HepG2 (cell line): ENCODE measurements around the gene GCN1. TPM values are rescaled to one million over a fixed set of nuclear protein-coding genes. Genes with fewer than 3 reads are reported as not detected.

Experiments
- DBP ChIP-seq: sonication (generic); formaldehyde crosslinking; IDR thresholded peaks from 2 replicates; pipeline ENCODE4 v1.4.0; 2020; ENCODE audit warnings: missing genetic modification reagents; ENCODE audit errors: not compliant biosample characterization
- EHMT2 ChIP-seq: fragments of 200-600 bp; sonication (generic); IDR thresholded peaks from 2 replicates; pipeline ENCODE4 v1.7.0; 2017; ENCODE audit warnings: antibody characterized with exemption, low read depth, low read length, borderline replicate concordance
- FOXC1 ChIP-seq: sonication (generic); formaldehyde crosslinking; IDR thresholded peaks from 2 replicates; pipeline ENCODE4 v1.8.0; 2022; ENCODE audit warnings: mild to moderate bottlenecking, missing genetic modification reagents, borderline replicate concordance
- HNRNPH1 ChIP-seq: fragments of 200-400 bp; formaldehyde crosslinking; optimal IDR thresholded peaks from 2 replicates; pipeline ENCODE3; 2017; ENCODE audit warnings: mild to moderate bottlenecking, low read depth, low read length
- KDM4B ChIP-seq: sonication (generic); formaldehyde crosslinking; IDR thresholded peaks from 2 replicates; pipeline ENCODE4 v1.4.0; 2020; ENCODE audit warnings: missing genetic modification reagents
- KDM6A ChIP-seq: IDR thresholded peaks from 2 replicates; pipeline ENCODE4 v1.6.1; 2016; ENCODE audit warnings: low read depth
- NFYC ChIP-seq: IDR thresholded peaks from 2 replicates; pipeline ENCODE4 v1.6.1; 2016; ENCODE audit warnings: missing genetic modification reagents, missing compliant biosample characterization
- PHB2 ChIP-seq: fragments of 450-650 bp; IDR thresholded peaks from 2 replicates; pipeline ENCODE4 v1.6.1; 2018; ENCODE audit not compliant: partially characterized antibody
- POGZ ChIP-seq: sonication (generic); formaldehyde crosslinking; IDR thresholded peaks from 2 replicates; pipeline ENCODE4 v1.4.0; 2020; ENCODE audit warnings: mild to moderate bottlenecking, missing genetic modification reagents
- ZBTB42 ChIP-seq: sonication (generic); formaldehyde crosslinking; IDR thresholded peaks from 2 replicates; pipeline ENCODE4 v1.5.0; 2020; ENCODE audit warnings: mild to moderate bottlenecking, missing genetic modification reagents
- ZFP90 ChIP-seq: sonication (generic); formaldehyde crosslinking; IDR thresholded peaks from 2 replicates; pipeline ENCODE4 v1.8.0; 2022; ENCODE audit warnings: missing genetic modification reagents, mild to moderate bottlenecking, inconsistent platforms, borderline replicate concordance
- ZNF136 ChIP-seq: sonication (generic); formaldehyde crosslinking; IDR thresholded peaks from 2 replicates; pipeline ENCODE4 v1.8.1; 2022; ENCODE audit warnings: low read depth, mild to moderate bottlenecking, moderate library complexity, missing genetic modification reagents
- ZNF251 ChIP-seq: sonication (generic); formaldehyde crosslinking; IDR thresholded peaks from 2 replicates; pipeline ENCODE4 v1.9.0; 2021; ENCODE audit warnings: mild to moderate bottlenecking, missing genetic modification reagents
- ZNF280D ChIP-seq: sonication (generic); formaldehyde crosslinking; IDR thresholded peaks from 2 replicates; pipeline ENCODE4 v1.5.1; 2020; ENCODE audit warnings: mild to moderate bottlenecking, missing genetic modification reagents
- ZNF33A ChIP-seq: sonication (generic); formaldehyde crosslinking; IDR thresholded peaks from 2 replicates; pipeline ENCODE4 v1.5.1; 2020; ENCODE audit warnings: missing genetic modification reagents, mild to moderate bottlenecking, moderate library complexity, borderline replicate concordance
- ZNF503 ChIP-seq: sonication (generic); formaldehyde crosslinking; IDR thresholded peaks from 2 replicates; pipeline ENCODE4 v1.4.0; 2020; ENCODE audit warnings: missing genetic modification reagents
- ZNF570 ChIP-seq: sonication (generic); formaldehyde crosslinking; IDR thresholded peaks from 2 replicates; pipeline ENCODE4 v1.4.0; 2020; ENCODE audit warnings: mild to moderate bottlenecking, missing genetic modification reagents, borderline replicate concordance
- ZNF644 ChIP-seq: IDR thresholded peaks from 2 replicates; pipeline ENCODE4 v1.6.1; 2016; ENCODE audit warnings: low read depth
- polyA plus RNA-seq, 8 experiments: library from polyadenylated mRNA; depleted of rRNA in 3 of 8; stranded (reverse) in 7 of 8; unstranded in 1 of 8; fragments of >200 nt; fragmentation: Illumina TruSeq in 4 of 8; extraction: Trizol in 4 of 8; gene quantifications; 2 replicates each; pipeline versions ENCODE4 v1.2.1 to v1.2.3, GENCODE V29; 2011 to 2016; ENCODE audit warnings: low read depth in 4 of 8, missing spikeins in 1 of 8, mixed read lengths in 1 of 8; ENCODE audit not compliant: insufficient read depth in 1 of 8
- total RNA-seq, 5 experiments: library from RNA; depleted of rRNA; stranded (reverse); fragments of >200 nt; fragmentation: Illumina TruSeq; extraction: Trizol; gene quantifications; 2 replicates each; pipeline ENCODE4 v1.2.3, GENCODE V29; 2016; ENCODE audit warnings: low read depth in 1 of 5
- TF ChIP-seq, protein P1 (sequence below): sonication (generic); formaldehyde crosslinking; IDR thresholded peaks from 2 replicates; pipeline ENCODE4 v1.4.0; 2020; ENCODE audit warnings: missing genetic modification reagents

The GCN1 gene
- total and polyA plus RNA-seq, 2 of the 13 experiments (the other 11 are each of a cell fraction or from before 2014, with no cell fraction given) = 58.2 to 83.0 TPM

DNA sequence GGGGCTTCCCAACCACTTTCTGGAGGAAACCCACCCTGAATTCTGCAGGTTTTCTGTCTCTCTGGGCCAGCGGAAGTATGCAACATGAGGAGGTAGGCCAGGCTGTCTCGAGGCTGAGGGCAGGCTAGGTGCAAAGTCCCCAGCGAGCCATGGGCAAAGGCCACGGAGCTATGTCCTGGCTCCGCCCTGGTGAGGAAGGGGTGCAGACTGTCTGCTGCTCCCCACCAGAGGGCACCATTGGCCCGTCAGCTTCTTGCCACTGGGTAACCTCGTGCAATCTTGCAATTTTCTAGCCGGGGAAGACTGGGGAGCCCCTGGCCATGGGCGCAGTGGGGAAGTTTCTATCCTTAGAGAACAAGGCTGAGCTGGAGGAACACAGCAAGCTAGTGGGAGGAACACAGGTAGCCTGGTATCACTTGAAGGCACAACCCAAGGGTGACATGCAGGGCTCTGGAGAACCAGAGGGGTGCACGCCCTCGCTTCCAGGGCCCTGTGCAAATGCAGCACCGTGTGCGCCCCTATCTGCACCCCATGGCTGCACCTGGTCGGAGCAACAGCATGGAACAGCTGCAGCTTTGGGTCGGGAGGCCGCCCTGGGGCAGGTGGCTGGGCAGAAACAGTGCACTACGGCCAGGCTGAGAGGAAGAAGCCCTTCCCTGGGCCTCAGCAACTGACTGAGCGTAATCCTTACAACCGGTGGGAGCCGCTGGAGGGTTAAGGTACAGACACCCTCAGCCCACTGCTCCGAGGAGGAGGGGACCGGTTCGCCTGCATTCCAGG lies 34.0 kb upstream of the GCN1 start (continued):
- TF ChIP-seq ZNF503 (no peak), KDM6A (peak; percentile 52; the same call in 1 of the 2 replicates), EHMT2 (no peak), DBP (CRISPR knock-in tag) (no peak), ZNF570 (no peak), FOXC1 (CRISPR knock-in tag) (0 out of 2 replicates have a peak, but pooled peaks have one; percentile 21), ZNF136 (peak; percentile 91; the same call in 1 of the 2 replicates), NFYC (CRISPR knock-in tag) (peak; percentile 29; the same call in 1 of the 2 replicates), HNRNPH1 (no peak), ZNF280D (CRISPR knock-in tag) (peak; percentile 92), ZNF644 (CRISPR knock-in tag) (peak; percentile 44), ZNF33A (CRISPR knock-in tag) (no peak; the same call in 1 of the 2 replicates), ZBTB42 (CRISPR knock-in tag) (no peak; the same call in 1 of the 2 replicates), ZNF251 (CRISPR knock-in tag) (no peak), ZFP90 (CRISPR knock-in tag) (peak; percentile 74), POGZ (CRISPR knock-in tag) (no peak; the same call in 1 of the 2 replicates), PHB2 (no peak), KDM4B (CRISPR knock-in tag) (peak; percentile 88)
- TF ChIP-seq, protein P1, sequence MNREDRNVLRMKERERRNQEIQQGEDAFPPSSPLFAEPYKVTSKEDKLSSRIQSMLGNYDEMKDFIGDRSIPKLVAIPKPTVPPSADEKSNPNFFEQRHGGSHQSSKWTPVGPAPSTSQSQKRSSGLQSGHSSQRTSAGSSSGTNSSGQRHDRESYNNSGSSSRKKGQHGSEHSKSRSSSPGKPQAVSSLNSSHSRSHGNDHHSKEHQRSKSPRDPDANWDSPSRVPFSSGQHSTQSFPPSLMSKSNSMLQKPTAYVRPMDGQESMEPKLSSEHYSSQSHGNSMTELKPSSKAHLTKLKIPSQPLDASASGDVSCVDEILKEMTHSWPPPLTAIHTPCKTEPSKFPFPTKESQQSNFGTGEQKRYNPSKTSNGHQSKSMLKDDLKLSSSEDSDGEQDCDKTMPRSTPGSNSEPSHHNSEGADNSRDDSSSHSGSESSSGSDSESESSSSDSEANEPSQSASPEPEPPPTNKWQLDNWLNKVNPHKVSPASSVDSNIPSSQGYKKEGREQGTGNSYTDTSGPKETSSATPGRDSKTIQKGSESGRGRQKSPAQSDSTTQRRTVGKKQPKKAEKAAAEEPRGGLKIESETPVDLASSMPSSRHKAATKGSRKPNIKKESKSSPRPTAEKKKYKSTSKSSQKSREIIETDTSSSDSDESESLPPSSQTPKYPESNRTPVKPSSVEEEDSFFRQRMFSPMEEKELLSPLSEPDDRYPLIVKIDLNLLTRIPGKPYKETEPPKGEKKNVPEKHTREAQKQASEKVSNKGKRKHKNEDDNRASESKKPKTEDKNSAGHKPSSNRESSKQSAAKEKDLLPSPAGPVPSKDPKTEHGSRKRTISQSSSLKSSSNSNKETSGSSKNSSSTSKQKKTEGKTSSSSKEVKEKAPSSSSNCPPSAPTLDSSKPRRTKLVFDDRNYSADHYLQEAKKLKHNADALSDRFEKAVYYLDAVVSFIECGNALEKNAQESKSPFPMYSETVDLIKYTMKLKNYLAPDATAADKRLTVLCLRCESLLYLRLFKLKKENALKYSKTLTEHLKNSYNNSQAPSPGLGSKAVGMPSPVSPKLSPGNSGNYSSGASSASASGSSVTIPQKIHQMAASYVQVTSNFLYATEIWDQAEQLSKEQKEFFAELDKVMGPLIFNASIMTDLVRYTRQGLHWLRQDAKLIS (CRISPR knock-in tag) = no peak
